Measurements from ENCODE around the gene ST3GAL5.

ST3GAL5 gene

GRCh38 chr2:85787282-85787980, 101.4 kb downstream of the ST3GAL5 start:
- DNase-seq = no peak
